Hindlimb muscle (tissue), 1 donor: ENCODE data around the gene MFRP. TPM values are rescaled to one million over a fixed set of nuclear protein-coding genes. Genes with fewer than 3 reads are reported as not detected.

Experiments used
- DNase-seq: peaks from one replicate; pipeline ENCODE4 v3.0.0-alpha.2; 2013
- polyA plus RNA-seq: library from polyadenylated mRNA; unstranded; fragments of 120-200 nt; gene quantifications from one replicate; pipeline ENCODE4 v1.2.1, GENCODE V29; 2013; ENCODE audit not compliant: insufficient read length

Gene MFRP
- polyA plus RNA-seq, 1 donor = not detected

DNA sequence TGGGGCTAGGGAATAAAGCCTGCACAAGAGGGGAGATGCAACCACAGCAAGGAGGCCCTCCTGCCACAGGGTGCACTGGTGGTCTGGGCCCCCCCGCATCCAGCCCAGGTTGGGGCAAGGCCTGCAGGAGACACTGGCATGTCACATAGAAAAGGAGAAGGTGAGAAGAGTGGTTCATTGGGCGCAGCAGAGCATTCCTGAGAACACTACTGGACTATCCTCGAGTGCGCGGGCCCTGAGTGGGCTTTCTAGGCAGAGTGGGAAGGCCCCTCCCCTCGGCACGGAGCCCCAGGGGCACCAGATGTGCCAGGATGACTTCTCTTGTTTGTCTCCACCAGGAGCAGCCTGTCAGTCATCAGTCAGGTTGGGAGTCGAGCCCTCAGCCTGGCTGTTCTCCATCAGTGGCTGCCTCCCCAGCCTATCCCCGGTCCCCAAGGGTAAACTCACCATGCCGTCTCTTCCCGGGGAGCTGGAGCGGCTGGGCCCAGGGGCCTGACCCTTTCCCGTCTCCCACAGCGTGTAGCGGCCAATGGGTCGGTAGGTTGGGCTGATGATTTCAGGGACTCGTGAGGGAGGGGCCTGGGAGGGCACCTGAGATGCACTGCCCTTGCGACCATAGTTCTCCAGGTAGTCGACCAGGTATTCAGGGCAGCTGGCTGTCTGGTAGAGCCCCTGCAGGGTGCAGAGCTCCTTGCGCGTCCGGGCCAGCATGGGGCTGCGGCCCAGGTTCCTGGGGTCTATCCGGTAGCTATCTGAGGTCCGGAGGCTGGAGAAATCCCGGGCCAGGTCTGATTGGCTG is 26.0 kb upstream of the MFRP start:
- DNase-seq = no peak

DNA sequence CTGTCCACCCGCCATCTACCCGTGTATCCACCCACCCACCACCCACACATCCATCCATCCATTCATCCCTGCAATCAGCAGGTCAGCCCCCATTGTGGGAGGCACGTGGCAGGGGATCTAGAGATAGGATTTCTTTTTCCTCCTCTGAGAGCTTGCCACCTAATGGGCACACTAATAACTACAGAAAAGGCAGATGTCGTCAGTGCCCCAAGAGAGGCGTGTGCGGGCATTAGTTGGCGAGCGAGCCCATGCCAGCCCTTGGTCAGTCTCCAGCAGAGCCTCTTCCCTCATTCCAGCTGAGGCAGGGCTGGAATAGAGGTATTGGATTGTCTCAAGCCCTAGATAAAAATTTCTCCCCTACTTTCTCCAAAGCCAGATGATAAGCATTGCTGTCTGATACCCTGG is 25.3 kb upstream of the MFRP start:
- DNase-seq = no peak

DNA sequence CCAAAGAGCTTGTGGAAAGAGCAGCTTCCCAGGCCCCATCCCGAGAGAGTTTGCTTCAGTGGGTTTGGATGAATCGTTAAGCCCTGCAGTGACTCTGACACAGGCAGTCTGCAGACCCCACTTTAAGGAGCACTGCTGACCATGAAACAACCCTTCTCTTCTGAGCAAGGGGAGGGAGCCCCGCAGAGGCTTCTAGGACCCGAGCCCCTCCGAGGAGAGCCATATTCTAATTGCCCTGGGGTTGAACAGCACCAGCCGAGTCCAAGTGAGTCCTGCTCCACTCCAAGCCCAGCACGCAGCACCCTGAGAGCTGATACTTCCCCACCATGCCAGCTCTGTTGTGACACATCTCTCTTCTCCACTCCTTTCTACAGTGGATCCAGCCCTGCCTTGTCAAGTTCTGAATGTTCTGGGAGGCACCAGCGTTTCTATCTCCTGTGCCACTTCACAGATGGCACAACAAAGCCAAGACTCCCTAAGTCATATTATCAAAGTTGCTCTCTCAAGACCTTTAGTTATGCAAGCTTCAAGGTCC is 24.6 kb upstream of the MFRP start:
- DNase-seq = no peak

DNA sequence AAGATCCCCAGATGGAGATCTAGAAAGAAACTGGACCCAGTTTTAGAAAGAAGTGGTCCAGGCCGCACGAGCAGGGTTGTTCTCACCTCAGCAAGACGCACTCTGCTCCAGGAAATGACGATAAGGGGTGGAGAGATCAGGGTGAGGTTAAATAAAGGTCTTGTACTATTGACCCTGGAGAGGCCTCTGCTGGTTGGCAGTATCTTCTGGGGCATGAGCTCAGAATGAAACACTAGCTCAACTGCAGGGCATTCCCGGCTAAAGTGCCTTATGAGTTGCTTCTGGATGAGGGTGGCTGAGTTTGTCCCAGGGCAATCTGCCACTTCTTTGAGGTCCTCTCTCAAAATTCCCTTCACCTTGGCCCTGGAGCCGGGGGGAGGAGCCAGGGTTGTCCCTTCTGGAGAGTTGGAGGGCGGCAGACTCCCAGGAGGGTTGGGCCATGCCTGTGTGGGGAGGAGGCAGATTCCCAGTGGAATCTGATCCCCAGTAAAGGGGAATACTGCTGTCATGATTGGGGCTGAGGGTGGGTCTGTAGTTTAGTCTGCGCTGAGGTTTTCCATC is 24.1 kb upstream of the MFRP start:
- no peak for DNase-seq

DNA sequence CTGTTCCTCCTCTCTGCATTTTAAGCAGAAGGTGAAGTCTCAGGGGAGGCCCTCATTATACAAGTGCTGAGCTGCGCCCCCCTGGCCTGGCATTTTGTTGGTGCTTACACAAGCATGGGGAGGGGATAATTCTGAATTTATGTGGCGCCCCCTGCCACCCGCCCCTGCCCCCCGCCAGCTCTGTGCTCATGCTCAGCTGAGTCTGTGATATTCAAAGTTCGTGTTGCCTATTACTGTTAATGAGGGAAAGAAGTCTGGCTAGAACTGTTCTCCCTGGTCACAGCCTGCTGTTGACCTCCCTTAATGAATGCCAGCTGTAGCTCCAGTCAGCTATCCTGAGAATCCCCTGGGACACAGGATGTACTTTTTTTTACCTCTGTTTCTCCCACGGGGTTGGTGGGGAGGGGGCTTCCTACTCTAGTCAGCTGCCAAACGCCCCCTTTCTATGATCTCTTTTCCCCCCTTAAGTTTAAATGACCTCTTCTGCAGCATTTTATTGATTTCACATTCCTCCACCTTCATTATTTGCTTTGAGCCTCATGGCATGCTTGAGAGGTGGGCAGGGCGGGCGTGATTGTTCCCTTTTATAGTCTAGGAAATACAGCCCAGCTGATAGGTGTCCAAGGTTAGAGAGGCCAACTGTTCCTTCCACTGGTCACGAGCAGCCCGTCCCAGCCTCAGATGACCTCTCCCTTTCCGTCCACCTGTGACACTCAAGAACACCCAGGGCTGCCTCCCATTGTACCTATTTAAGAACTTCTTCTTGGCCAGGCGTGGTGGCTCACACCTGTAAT is 22.8 kb upstream of the MFRP start:
- no peak for DNase-seq

DNA sequence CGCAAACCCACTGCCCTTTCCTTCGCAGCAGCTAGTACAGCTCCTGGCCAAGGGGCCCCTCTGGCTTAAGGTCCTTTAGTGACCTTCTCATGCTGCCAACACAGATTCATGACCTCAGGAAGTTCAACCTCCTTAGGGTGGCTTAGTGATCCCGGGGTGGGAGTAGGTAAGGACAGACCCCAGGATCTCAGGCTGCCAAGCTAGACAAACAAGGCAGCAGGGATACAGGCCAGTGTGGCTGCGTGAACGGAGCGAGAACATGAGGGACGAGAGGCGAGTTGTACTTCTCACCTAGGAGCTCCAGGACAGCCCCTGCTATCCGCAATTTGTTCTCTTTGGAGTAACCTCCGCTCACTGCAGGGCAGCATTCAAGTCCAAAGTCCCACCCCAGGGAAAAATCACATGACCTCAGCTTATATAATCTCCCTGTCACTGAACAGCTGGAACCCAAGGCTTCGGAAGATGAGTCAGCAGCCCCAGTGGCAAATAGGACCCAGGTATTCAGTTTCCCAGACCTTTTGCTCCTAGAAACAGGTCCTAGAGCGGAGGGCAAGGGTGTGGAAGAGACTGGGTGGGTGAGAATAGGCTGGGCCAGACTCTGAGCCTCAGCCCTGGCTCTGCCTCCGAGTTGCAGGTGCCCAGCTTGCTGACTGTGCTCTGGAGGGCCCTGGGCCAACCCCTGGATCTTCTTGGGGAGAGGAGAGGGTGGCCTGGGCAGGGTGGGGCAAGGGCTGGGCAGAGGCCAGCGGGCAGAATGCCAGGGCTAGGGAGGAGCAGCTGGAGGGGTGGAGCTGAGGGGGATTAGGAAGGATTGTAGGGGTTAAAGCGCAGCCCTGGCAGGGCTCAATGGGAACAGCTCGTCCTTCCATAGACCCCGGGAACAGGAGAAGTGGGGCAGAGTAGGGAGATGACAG is 21.9 kb upstream of the MFRP start:
- DNase-seq = no peak

DNA sequence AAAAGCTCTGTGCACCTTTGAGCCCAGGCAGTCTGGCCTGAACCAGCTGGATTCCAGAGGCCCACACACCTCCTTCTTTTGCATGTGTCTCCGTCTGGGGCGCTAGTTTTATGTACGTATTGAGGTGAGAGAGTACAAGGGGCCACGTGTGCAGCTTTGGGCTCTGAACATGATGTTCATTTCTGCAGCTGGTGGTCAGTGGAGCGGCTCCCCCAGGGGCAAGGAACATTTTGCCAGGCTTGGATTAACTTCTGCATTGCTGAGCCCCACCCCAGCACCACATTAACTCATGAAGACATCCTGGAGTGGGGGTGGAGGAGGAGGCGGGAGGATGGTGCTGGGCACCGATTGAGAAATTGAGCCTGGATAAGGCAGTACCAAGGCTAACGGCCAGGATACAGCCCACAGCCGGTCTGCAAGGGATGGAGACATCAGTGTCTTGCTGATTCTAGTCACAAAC is 21.2 kb upstream of the MFRP start:
- no peak for DNase-seq

DNA sequence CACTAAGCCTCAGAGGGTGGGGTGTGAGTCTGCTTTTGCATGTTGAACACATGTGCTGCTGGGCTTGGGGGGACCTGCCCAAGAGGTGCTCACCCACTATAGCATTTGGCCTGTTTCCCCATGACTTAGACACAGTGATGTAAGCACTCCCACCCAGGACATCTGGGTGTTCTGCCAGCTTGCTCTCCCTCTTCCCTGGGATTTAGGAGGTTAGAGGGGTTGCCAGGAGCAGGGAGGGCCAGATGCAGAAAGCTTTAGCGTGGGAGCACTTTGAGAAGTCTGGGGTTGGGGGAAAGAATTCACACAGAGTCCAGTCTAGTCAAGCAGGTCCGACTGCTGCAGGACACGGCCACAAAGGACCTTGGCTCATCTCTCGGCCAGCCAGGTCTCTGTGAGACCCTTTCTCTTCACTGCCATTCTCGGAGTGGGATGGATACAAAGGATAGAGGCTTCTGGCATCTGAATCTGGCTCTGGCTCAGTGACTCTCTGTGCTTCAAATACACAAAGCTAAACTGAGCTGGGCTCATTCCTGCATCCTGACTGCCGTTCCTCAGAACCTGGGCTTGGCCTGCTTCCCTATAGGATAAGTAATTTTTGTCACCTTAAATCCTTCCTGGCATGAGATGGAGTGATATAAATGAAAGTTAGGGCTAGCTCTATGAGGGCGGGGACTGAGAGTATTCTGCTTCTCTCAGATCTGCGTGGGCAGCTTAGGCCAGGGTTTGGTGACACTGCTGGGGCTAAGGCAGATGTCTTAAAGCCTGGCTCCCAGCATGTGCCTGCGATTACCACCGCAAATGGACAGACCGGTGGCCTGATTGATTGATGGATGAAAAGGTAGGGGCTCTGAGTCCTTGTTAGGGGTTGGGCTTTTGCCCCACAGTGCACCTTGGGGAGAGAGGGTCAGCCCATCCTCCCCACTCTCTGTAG is 20.4 kb upstream of the MFRP start:
- DNase-seq = no peak

DNA sequence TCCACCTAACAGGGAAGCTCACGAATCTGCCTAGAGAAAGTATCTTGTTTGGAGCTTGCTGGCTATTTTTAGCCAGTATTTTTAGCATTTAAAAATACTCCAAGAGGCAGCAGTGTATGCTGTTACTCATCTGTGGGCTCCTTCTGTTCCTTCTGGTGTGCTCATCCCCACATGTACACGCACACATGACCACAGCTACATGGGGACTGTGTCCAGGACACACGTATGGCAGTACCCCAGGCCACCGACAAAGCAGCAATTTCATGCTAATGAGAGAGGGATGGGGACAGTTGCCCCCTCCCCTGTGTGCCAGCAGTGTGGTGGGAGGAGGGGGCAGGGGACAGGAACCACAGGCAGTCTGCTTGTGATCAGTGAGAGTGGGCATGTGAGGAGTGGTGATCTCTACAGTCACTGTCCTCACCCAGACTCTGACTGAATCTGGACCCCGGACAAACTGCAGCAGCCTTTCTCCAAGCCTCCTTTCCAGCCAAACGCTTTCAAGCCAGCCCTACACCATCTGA is 18.6 kb upstream of the MFRP start:
- DNase-seq = no peak

DNA sequence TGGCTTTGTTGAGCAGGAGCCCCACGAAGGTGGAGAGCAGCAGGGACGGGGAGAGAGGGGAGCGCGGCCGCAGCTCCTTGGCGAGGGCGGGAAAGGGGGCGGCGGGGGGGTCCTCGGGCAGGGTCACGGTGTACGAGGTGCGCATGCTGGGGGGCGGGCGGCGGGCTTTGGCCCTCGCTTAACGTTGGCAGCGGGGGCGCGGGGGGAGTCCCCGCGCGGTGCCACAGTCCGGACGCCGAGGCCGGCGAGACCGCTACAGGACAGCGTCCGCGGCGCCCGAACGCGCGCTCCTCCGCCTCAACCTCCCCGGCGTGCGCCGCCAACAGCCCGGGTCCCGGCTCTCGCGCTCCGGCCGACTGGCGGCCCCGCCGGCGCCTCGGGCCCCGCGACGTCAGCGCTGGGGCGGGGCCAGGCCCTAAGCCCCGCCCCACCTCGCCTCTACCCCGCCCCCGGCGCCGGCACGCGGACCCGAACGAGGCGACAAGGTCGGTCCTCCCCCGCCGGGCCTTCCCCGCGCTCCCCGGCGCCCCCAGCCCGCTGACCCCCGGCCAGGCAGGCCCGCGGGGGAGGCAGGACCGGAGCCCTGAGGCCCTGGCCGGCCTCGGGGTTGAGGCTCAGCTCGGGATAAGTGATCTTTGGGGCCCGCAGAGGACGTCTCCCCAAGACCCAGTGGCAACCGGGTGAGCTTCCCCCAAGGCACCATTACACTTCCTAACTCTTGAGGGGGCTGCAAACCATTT is 17.5 kb upstream of the MFRP start:
- no peak for DNase-seq

DNA sequence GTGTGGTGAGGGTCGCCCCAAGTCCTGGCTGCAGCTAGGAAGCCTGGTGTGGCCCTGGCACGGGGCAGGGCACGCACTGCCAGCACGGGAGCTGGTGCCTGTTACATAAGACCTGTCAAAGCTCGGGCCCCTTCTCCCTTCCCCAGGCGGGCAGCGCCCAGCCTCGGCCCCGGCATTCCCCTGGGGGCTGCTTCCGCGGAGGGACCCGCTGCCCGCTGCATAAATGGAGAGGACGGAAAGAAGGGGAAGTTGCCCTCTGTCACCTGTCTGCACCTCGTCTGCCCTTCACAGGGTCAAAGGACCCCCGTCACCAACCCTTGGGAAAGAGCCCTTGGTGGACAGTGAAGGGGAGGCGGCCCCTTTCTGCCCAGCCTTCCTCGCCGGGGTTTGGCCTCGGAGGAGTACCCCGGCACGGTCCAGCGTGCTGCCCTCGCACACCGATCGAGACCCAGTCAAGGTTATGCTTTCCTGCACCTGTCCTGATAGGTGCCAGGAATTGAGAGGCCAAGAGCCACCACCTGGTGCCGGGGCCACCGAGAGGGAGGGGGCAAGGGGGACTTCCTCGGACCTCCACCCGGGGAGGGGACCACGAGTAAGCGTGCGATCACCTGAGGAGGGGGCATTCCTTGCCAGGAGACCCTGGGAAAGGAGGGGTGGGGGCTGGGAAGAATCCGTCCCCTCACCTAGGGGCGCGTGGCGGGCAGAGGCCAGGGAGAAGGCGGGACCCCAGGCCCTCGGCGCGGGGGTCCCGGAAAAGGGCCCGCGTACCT is 16.8 kb upstream of the MFRP start:
- DNase-seq = no peak

DNA sequence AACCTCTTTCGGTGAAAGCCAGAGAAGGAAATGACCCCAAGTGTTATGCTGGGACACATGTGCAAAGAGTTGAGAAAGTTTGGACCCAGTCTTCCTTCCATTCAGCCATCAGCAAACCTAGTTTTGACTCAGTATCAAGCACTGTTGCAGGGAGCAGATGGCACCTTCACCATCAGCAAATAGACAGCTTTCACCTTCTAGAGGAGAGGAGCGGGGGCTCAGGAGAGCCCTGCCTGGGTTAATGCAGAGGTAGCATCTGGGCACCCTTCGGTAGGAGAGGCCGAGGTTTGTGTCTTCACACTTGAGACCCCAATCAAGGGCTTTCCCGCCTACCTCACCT is 16.2 kb upstream of the MFRP start:
- DNase-seq = no peak

DNA sequence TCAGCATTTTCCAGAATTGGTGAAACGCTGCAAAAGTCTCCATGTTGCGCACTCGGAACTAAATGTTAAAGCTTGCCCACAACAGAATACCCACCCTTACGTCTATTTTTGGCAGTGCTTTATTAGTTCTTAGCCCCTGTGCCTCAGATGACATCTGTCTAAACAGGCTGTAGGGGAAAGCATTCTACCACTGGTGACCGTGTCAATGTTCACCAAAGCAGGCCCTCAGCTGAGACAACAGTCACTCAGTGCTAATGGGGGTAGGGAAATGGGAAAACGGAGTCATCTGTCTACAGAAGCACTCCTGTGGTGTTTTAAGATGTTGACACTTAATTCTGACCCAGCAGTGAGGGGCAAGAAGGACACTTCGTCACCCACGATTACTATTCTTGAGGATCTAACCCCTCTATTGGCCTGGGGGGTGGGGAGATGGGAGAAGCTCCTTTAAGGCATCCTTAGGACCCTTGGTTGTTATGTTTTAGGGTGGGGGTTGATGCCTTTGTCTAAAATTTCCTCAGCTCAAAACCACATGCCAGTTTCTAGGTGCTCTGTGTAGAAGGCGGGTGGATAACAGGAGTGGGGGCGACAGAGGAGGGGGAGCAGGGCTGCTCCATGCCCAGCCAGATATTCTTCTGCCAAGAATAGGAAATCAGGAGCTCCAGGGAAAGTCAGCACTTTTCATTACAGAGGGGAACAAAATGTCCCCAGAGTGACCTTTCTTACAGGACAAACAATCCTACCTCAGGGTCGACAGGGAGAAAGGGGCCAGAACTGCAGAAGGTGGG is 15.6 kb upstream of the MFRP start:
- no peak for DNase-seq

DNA sequence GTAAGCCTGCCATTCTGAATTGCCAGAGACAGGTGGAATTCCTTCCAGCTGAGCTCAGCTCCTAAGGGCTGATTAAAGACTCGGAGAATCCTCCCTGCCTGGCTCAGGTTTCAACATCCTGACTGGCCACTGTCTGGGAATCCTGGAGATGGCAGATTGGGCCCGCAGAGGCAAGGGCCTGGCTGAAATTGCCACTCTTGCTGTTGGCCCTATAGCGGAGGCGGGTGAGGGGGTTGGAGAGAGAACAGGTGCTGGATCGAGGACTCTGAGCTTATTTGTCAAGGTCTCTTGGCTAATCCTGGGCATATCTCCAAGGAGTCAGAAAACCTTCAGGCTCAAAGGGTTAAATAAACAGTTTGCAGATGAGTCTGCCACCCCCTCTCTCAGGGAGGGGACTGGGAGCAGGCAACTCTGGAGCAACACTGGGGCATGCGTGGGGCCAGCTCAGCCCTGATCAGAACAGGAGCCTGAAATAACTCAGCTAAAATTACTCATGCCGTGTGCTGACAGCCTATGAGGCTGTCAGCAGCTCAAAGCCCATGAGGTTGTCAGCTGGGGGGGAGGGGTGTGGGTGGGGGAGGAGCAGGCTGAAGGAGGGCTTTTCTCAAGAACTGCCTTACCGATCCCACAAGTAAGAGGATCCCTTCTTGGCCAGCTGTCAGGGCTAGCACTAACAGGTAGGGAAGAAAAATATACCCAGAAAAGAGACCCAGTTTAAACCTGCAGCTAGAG is 14.7 kb upstream of the MFRP start:
- DNase-seq = no peak

DNA sequence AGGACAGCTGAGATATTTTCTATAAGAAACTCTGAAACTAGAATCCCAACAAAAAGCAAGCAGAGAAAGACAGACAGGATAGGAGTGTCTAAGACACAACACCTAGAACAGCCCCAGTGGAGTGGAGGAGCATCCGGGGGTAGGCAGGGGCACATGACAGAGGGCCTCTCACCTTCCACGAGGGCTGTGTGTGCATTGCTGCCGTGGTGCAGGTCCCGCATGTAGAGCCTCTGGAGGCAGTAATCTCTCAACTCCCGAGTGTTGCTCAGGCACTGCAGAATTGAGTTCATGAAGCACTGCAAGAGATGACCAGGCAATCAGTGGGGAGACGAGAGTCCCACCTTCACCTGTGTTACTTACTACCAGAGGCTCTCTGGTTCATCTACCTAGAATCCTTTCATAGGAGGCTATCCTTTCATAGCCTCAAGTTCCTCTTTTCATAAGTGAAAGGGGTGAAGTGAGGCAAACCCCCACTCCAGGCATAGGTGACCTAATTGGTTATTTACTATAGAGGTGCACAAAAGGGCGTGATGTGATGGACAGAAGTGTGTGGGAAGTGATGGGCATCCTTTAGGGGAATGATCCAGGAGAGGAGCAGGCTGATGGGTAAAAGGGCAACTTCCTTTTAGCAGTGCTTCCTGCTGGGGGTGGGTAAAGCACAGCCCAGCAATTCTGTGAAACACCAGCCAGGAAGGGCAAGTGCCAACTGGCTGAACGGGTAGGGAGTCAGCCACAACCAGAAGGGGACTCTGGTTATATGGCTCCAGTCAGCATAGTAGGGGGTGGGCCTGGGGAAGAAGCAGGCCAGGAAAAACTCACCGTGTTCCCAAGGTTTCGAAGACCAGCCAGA is 13.1 kb upstream of the MFRP start:
- no peak for DNase-seq

DNA sequence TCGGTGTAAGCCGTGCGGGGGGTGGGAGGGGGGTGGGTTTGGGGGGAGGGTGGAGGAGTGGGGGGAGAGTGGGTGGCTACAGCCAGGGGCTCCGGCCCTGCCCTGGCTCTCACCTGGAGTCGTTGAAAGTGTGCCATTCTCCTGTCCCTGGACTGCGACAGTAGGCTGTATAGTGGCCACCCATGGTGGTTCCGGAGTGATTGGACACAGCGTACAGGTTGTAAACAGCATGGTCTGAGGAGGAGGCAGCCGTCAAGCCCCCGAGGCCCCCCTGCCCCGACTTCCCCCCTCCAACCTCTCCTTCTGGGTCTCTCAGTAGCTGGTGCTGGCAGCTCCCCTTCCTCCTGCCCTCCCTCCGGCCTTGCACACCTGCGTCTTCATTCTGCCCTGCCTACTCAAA is 10.6 kb upstream of the MFRP start:
- DNase-seq = no peak
